H1 (cell line): ENCODE data around the gene HIVEP3. TPM values are rescaled to one million over a fixed set of nuclear protein-coding genes. Genes with fewer than 3 reads are reported as not detected.

ENCODE experiments used
- CTCF ChIA-PET: fragments of 300-600 bp; sonication (Branson Sonifier 250); formaldehyde crosslinking; loops from one replicate; lab custom pipeline; 2021; ENCODE audit not compliant: partially characterized antibody; lab: Charles Lee
- POLR2A ChIA-PET: fragments of 300-600 bp; sonication (Branson Sonifier 250); formaldehyde crosslinking; loops from one replicate; lab custom pipeline; 2021; ENCODE audit warnings: inconsistent platforms; ENCODE audit not compliant: partially characterized antibody; lab: Charles Lee
- DNase-seq, 2 experiments: peaks; one replicate each; pipeline versions ENCODE4 v3.0.0 to v3.0.0-alpha.2; 2010 to 2022; ENCODE audit warnings: low spot score in 2 of 2, low read depth in 1 of 2, mixed read lengths in 1 of 2
- FAIRE-seq: peaks from 2 replicates; lab custom pipeline; 2011; peaks lifted over from hg19 to GRCh38; lab: Jason Lieb, UNC
- H2AFZ ChIP-seq: 2 replicates; pipeline ENCODE4 v1.8.1; 2012; ENCODE audit warnings: low read length, inconsistent platforms
- H2AK5ac ChIP-seq: 2 replicates; pipeline ENCODE4 v1.6.1; 2013; ENCODE audit warnings: low read depth, low read length
- H2BK120ac ChIP-seq: replicated peaks from 2 replicates; pipeline ENCODE3; 2013; ENCODE audit warnings: low read depth, low read length, inconsistent platforms
- H2BK12ac ChIP-seq: 2 replicates; pipeline ENCODE4 v1.6.1; 2013; ENCODE audit warnings: low read depth, low read length
- H2BK15ac ChIP-seq: 2 replicates; pipeline ENCODE4 v1.6.1; 2013; ENCODE audit warnings: low read length
- H2BK20ac ChIP-seq: 2 replicates; pipeline ENCODE4 v1.6.1; 2013; ENCODE audit warnings: low read length
- H2BK5ac ChIP-seq: 2 replicates; pipeline ENCODE4 v1.6.1; 2013; ENCODE audit warnings: low read depth, low read length
- H3K14ac ChIP-seq: 2 replicates; pipeline ENCODE4 v1.6.1; 2013; ENCODE audit warnings: inconsistent platforms; ENCODE audit not compliant: insufficient read length
- H3K18ac ChIP-seq: 2 replicates; pipeline ENCODE4 v1.6.1; 2013; ENCODE audit warnings: low read length; ENCODE audit errors: extremely low read depth
- H3K23ac ChIP-seq: 2 replicates; pipeline ENCODE4 v1.6.1; 2013; ENCODE audit warnings: inconsistent platforms; ENCODE audit not compliant: insufficient read length
- H3K23me2 ChIP-seq: 2 replicates; pipeline ENCODE4 v1.6.1; 2013; ENCODE audit warnings: low read depth, low read length
- H3K27ac ChIP-seq: 2 replicates; pipeline ENCODE4 v1.6.1; 2011; ENCODE audit warnings: low read depth, low read length, inconsistent platforms
- H3K27me3 ChIP-seq, 4 experiments: replicated peaks in 1 of 4; 1 replicate in 1 of 4; 2 replicates in 3 of 4; pipeline versions ENCODE4 v1.6.1 to v1.8.1; 2011 to 2013; ENCODE audit warnings: low read length in 3 of 4, mild to moderate bottlenecking in 3 of 4, inconsistent platforms in 2 of 4, mixed read lengths in 2 of 4, moderate library complexity in 1 of 4; ENCODE audit not compliant: control insufficient read depth in 3 of 4, insufficient read depth in 3 of 4; ENCODE audit errors: extremely low read depth in 1 of 4
- H3K36me3 ChIP-seq, 4 experiments: 2 replicates each; pipeline versions ENCODE4 v1.6.1 to v1.8.1; 2011 to 2013; ENCODE audit warnings: mild to moderate bottlenecking in 4 of 4, low read length in 3 of 4, moderate library complexity in 2 of 4, control low read depth in 1 of 4, inconsistent platforms in 1 of 4; ENCODE audit not compliant: insufficient read depth in 4 of 4, control insufficient read depth in 2 of 4
- H3K4ac ChIP-seq: replicated peaks from 2 replicates; pipeline ENCODE3; 2013; ENCODE audit warnings: low read length, low read depth, mixed read lengths, inconsistent platforms; ENCODE audit not compliant: insufficient read length
- H3K4me1 ChIP-seq, 4 experiments: replicated peaks in 1 of 4; 1 replicate in 1 of 4; 2 replicates in 3 of 4; pipeline versions ENCODE4 v1.6.1 to v1.8.1; 2011 to 2013; ENCODE audit warnings: low read length in 3 of 4, inconsistent platforms in 2 of 4, mixed read lengths in 1 of 4; ENCODE audit not compliant: insufficient read depth in 4 of 4, control insufficient read depth in 3 of 4
- H3K4me2 ChIP-seq, 2 experiments: 2 replicates each; pipeline versions ENCODE4 v1.6.1 to v1.8.1; 2011 to 2013; ENCODE audit warnings: low read depth in 2 of 2, low read length in 2 of 2, control low read depth in 1 of 2, inconsistent platforms in 1 of 2, mild to moderate bottlenecking in 1 of 2; ENCODE audit not compliant: insufficient read depth in 1 of 2
- H3K4me3 ChIP-seq, 4 experiments: fragments of 200-600, 300-600 bp in 1 of 4; sonication (generic), shearing (Covaris generic), sonication (Bioruptor Twin) in 1 of 4; 2 replicates each; pipeline versions ENCODE4 v1.5.1 to v1.8.1; 2011 to 2016; ENCODE audit warnings: low read length in 4 of 4, low read depth in 3 of 4, control low read depth in 2 of 4, inconsistent platforms in 2 of 4, mild to moderate bottlenecking in 2 of 4, mixed read lengths in 1 of 4, moderate library complexity in 1 of 4; ENCODE audit not compliant: insufficient read depth in 2 of 4; ENCODE audit errors: extremely low read depth in 1 of 4
- H3K56ac ChIP-seq: replicated peaks from 2 replicates; pipeline ENCODE3; 2013; ENCODE audit warnings: low read depth, mild to moderate bottlenecking, mixed read lengths, low read length, inconsistent platforms; ENCODE audit not compliant: insufficient read length
- H3K79me1 ChIP-seq: 2 replicates; pipeline ENCODE4 v1.6.1; 2013; ENCODE audit warnings: low read depth, low read length, control low read depth
- H3K79me2 ChIP-seq, 2 experiments: 2 replicates each; pipeline versions ENCODE4 v1.6.1 to v1.8.1; 2012 to 2013; ENCODE audit warnings: low read length in 2 of 2, mild to moderate bottlenecking in 2 of 2, inconsistent platforms in 1 of 2; ENCODE audit not compliant: insufficient read depth in 2 of 2, control insufficient read depth in 1 of 2
- H3K9ac ChIP-seq, 4 experiments: replicated peaks in 1 of 4; 1 replicate in 1 of 4; 2 replicates in 3 of 4; pipeline versions ENCODE4 v1.6.1 to v1.8.1; 2011 to 2013; ENCODE audit warnings: low read depth in 3 of 4, low read length in 3 of 4, control low read depth in 2 of 4, mild to moderate bottlenecking in 2 of 4, moderate library complexity in 2 of 4, inconsistent platforms in 1 of 4; ENCODE audit errors: extremely low read depth in 1 of 4
- H3K9me3 ChIP-seq, 2 experiments: 2 replicates each; pipeline versions ENCODE4 v1.6.1 to v1.8.1; 2012 to 2013; ENCODE audit warnings: mild to moderate bottlenecking in 2 of 2, moderate library complexity in 2 of 2, control low read depth in 1 of 2, inconsistent platforms in 1 of 2, low read depth in 1 of 2, low read length in 1 of 2, mixed read lengths in 1 of 2; ENCODE audit not compliant: insufficient read depth in 2 of 2
- H4K20me1 ChIP-seq, 2 experiments: replicated peaks in 1 of 2; 2 replicates each; pipeline versions ENCODE3 to v1.8.1; 2011 to 2013; ENCODE audit warnings: inconsistent platforms in 2 of 2, low read length in 2 of 2, mild to moderate bottlenecking in 1 of 2; ENCODE audit not compliant: insufficient read depth in 2 of 2, control insufficient read depth in 1 of 2
- H4K5ac ChIP-seq: 2 replicates; pipeline ENCODE4 v1.6.1; 2013; ENCODE audit warnings: low read length, low read depth, mixed read lengths, inconsistent platforms; ENCODE audit not compliant: insufficient read length
- H4K8ac ChIP-seq: 2 replicates; pipeline ENCODE4 v1.8.0; 2013; ENCODE audit warnings: mild to moderate bottlenecking, moderate library complexity, low read length, inconsistent platforms; ENCODE audit not compliant: insufficient read depth; ENCODE audit errors: extremely low read depth
- H4K91ac ChIP-seq: replicated peaks from 2 replicates; pipeline ENCODE3; 2013; ENCODE audit warnings: low read length, mixed read lengths, inconsistent platforms; ENCODE audit not compliant: insufficient read length
- ASH2L ChIP-seq: fragments of 200-600, 300-600 bp; sonication (generic); IDR thresholded peaks from one replicate; pipeline ENCODE4 v1.7.1; 2017; ENCODE audit warnings: low read length
- ATF2 ChIP-seq: IDR thresholded peaks from 2 replicates; pipeline ENCODE4 v1.6.1; 2012; ENCODE audit warnings: low read length, inconsistent platforms
- CBX8 ChIP-seq: fragments of 300-800, 300-1000 bp; sonication (generic); IDR thresholded peaks from 2 replicates; pipeline ENCODE4 v1.7.1; 2016; ENCODE audit warnings: low read depth, low read length, borderline replicate concordance
- EP300 ChIP-seq, 2 experiments: IDR thresholded peaks; 1 replicate in 1 of 2; 2 replicates in 1 of 2; pipeline ENCODE4 v1.6.1; 2011 to 2012; ENCODE audit warnings: low read depth in 2 of 2, low read length in 2 of 2, mild to moderate bottlenecking in 2 of 2, borderline replicate concordance in 1 of 2, inconsistent platforms in 1 of 2, moderate library complexity in 1 of 2
- GABPA ChIP-seq: IDR thresholded peaks from 2 replicates; pipeline ENCODE4 v1.6.1; 2011; ENCODE audit warnings: mild to moderate bottlenecking, low read length, moderate library complexity, borderline replicate concordance; ENCODE audit not compliant: insufficient read depth
- JUND ChIP-seq: IDR thresholded peaks from 2 replicates; pipeline ENCODE4 v1.6.1; 2011; ENCODE audit warnings: mild to moderate bottlenecking, improper control_type of control experiment, low read length
- NRF1 ChIP-seq: IDR thresholded peaks from 2 replicates; pipeline ENCODE4 v1.6.1; 2011; ENCODE audit warnings: mild to moderate bottlenecking, low read depth, low read length, improper control_type of control experiment
- RNF2 ChIP-seq: fragments of 200-900, 300-1000 bp; sonication (generic); IDR thresholded peaks from 2 replicates; pipeline ENCODE4 v1.7.1; 2016; ENCODE audit warnings: borderline replicate concordance, low read depth, mild to moderate bottlenecking, antibody characterized with exemption, low read length; ENCODE audit not compliant: poor library complexity, severe bottlenecking; ENCODE audit errors: missing control alignments
- RXRA ChIP-seq: IDR thresholded peaks from 2 replicates; pipeline ENCODE4 v1.6.1; 2011; ENCODE audit warnings: low read depth, mild to moderate bottlenecking, low read length, moderate library complexity; ENCODE audit not compliant: insufficient read depth
- SP1 ChIP-seq: IDR thresholded peaks from 2 replicates; pipeline ENCODE4 v1.6.1; 2011; ENCODE audit warnings: low read depth, low read length
- SUZ12 ChIP-seq: fragments of 200-600 bp; sonication (generic); IDR thresholded peaks from 2 replicates; pipeline ENCODE4 v1.6.1; 2012; ENCODE audit warnings: mild to moderate bottlenecking, inconsistent platforms, low read length, moderate library complexity, mixed read lengths
- TEAD4 ChIP-seq: IDR thresholded peaks from 2 replicates; pipeline ENCODE4 v1.6.1; 2012; ENCODE audit warnings: low read depth, low read length, inconsistent platforms, mixed read lengths
- WGBS, 2 experiments: shearing (Covaris generic) in 1 of 2; methylation state at CpG; one replicate each; pipeline versions ENCODE4 v1.1.6 to v1.1.7; 2013 to 2015; ENCODE audit warnings: low lambda C conversion rate in 2 of 2, mixed read lengths in 2 of 2, inconsistent platforms in 1 of 2, low coverage in 1 of 2, missing lambda C conversion rate in 1 of 2; ENCODE audit not compliant: insufficient replicate concordance in 2 of 2, insufficient coverage in 1 of 2, insufficient read length in 1 of 2; ENCODE audit errors: extremely low coverage in 1 of 2, missing lambda C conversion rate in 1 of 2; 5-methylcytosine and 5-hydroxymethylcytosine counted together
- polyA plus RNA-seq, 7 experiments: library from polyadenylated mRNA; depleted of rRNA in 3 of 7; stranded (reverse) in 5 of 7; unstranded in 2 of 7; fragments of >200 nt in 5 of 7; fragments of 200-250 nt in 2 of 7; gene quantifications; 1 replicate in 5 of 7; 2 replicates in 1 of 7; 4 replicates in 1 of 7; pipeline versions ENCODE4 v1.2.1 to v1.2.3, GENCODE V29; 2011 to 2013; ENCODE audit warnings: missing spikeins in 2 of 7, mixed read lengths in 2 of 7
- total RNA-seq: library from RNA; stranded (reverse); fragmentation: NEBNext Ultra II Directional; extraction: Animal tissue kit (Norgen Biotek cat#: 25700); gene quantifications from 2 replicates; pipeline ENCODE4 v1.2.1, GENCODE V29; 2021

HIVEP3 gene
- total and polyA plus RNA-seq, 2 of the 8 experiments (the other 6 are each of a cell fraction or from before 2014, with no cell fraction given) = 0.24 to 0.69 TPM

GRCh38 chr1:41866285-41866684 is 52.4 kb downstream of the HIVEP3 start:
- CTCF ChIA-PET = interaction anchor here (1.0 to 1.1 kb wide), 2 partner anchors 55 to 61 kb away, joined by 3 read pairs; no protein-coding TSS in a partner anchor
- 86% methylated on average over 2 of the region's 2 CpGs; no CpG with 5 or more reads in 1 of the 2 experiments for WGBS, 2 experiments
- no peak for TF ChIP-seq NRF1
- TF ChIP-seq JUND = no peak
- no peak for TF ChIP-seq EP300 (IDR thresholded peaks at IDR 0.05; ENCODE audit: borderline replicate concordance in 1 of 2, low read depth in 2 of 2, low read length in 2 of 2)
- no peak for TF ChIP-seq ASH2L
- TF ChIP-seq TEAD4 = no peak
- no peak for TF ChIP-seq SUZ12
- no peak for TF ChIP-seq RXRA
- no peak for TF ChIP-seq RNF2
- no peak for TF ChIP-seq GABPA
- TF ChIP-seq SP1 = no peak
- no peak for TF ChIP-seq CBX8
- TF ChIP-seq ATF2 = no peak

More at GRCh38 chr1:41866285-41866684, 52.4 kb downstream of the HIVEP3 start:
- no peak for FAIRE-seq
- Histone ChIP-seq H3K79me2 (no peaks in the 10 kb centered on the region), H3K36me3 (no peaks in the 10 kb centered on the region), H3K27me3 (no peaks in the 10 kb centered on the region), H4K5ac (no peak overlapping the region), H3K14ac (no peak overlapping the region), H2AFZ (no peak overlapping the region), H4K20me1 (no peaks in the 10 kb centered on the region), H3K9ac (no peak overlapping the region), H4K91ac (no peak overlapping the region), H3K4ac (no peak overlapping the region), H2BK20ac (no peak overlapping the region), H3K79me1 (no peaks in the 10 kb centered on the region), H3K56ac (no peak overlapping the region), H2BK15ac (no peak overlapping the region), H3K23ac (no peak overlapping the region), H3K4me3 (no peak overlapping the region), H3K4me1 (peaks cover 3 to 14% (median 8%) of the 10 kb centered on the region in 4 experiments), H2BK5ac (no peak overlapping the region), H2BK120ac (no peak overlapping the region), H3K9me3 (no peaks in the 10 kb centered on the region), H3K4me2 (no peak overlapping the region), H2BK12ac (no peak overlapping the region), H3K18ac (no peak overlapping the region), H3K23me2 (no peaks in the 10 kb centered on the region), H2AK5ac (no peak overlapping the region), H3K27ac (no peak overlapping the region), H4K8ac (no peak overlapping the region)
- no peak for DNase-seq
- POLR2A ChIA-PET = interaction anchor here (0.6 kb wide), 1 partner anchor 115 kb away, joined by 3 read pairs; no protein-coding TSS in a partner anchor
